WTC11 (cell line): ENCODE measurements around the gene NTRK3. TPM values are rescaled to one million over a fixed set of nuclear protein-coding genes. Genes with fewer than 3 reads are reported as not detected.
A peak's percentile ranks its signal among the peaks of the same experiment; 100 is the strongest.

Experiments
- ATAC-seq: fragments of 200-7000 bp; cut with Tn5 transposase; 2 replicates; pipeline ENCODE4 v1.10.0; 2021; ENCODE audit warnings: mild to moderate bottlenecking, moderate library complexity
- CTCF ChIA-PET: fragments of 300-600 bp; sonication (Branson Sonifier 250); formaldehyde crosslinking; loops from one replicate; lab custom pipeline; 2021; ENCODE audit warnings: antibody characterized with exemption; lab: Charles Lee
- POLR2A ChIA-PET: fragments of 350-600 bp; sonication (Branson Sonifier 250); formaldehyde crosslinking; loops from one replicate; lab custom pipeline; 2021; ENCODE audit warnings: antibody characterized with exemption; lab: Charles Lee
- DNase-seq: peaks from one replicate; pipeline ENCODE4 v3.0.0; 2021; ENCODE audit warnings: low spot score
- H3K27ac Mint-ChIP-seq: 2 replicates; pipeline ENCODE4 v1.8.0; 2021; ENCODE audit warnings: mixed read lengths
- H3K27me3 Mint-ChIP-seq: 2 replicates; pipeline ENCODE4 v1.8.0; 2021; ENCODE audit warnings: low read depth, mild to moderate bottlenecking, moderate library complexity, mixed read lengths
- H3K36me3 Mint-ChIP-seq: 2 replicates; pipeline ENCODE4 v1.8.0; 2021; ENCODE audit warnings: mixed read lengths
- H3K4me1 Mint-ChIP-seq: 2 replicates; pipeline ENCODE4 v1.8.0; 2022; ENCODE audit warnings: mixed read lengths
- H3K4me3 Mint-ChIP-seq: 2 replicates; pipeline ENCODE4 v1.8.0; 2021; ENCODE audit warnings: mild to moderate bottlenecking, moderate library complexity, mixed read lengths
- H3K9me3 Mint-ChIP-seq: 2 replicates; pipeline ENCODE4 v1.8.0; 2021; ENCODE audit warnings: mixed read lengths
- AFF4 ChIP-seq: sonication (generic); formaldehyde crosslinking; IDR thresholded peaks from 2 replicates; pipeline ENCODE4 v1.8.1; 2023; ENCODE audit warnings: mild to moderate bottlenecking, missing genetic modification reagents, borderline replicate concordance
- CREM ChIP-seq: sonication (generic); formaldehyde crosslinking; IDR thresholded peaks from 2 replicates; pipeline ENCODE4 v1.8.1; 2022; ENCODE audit warnings: mild to moderate bottlenecking, missing genetic modification reagents, moderate library complexity
- ELF4 ChIP-seq: sonication (generic); formaldehyde crosslinking; IDR thresholded peaks from 2 replicates; pipeline ENCODE4 v1.8.1; 2022; ENCODE audit warnings: low read depth, mild to moderate bottlenecking, moderate library complexity, missing genetic modification reagents
- FOXJ3 ChIP-seq: sonication (generic); formaldehyde crosslinking; IDR thresholded peaks from 2 replicates; pipeline ENCODE4 v1.9.0; 2021; ENCODE audit warnings: missing genetic modification reagents, mild to moderate bottlenecking, borderline replicate concordance
- GRHL2 ChIP-seq: fragments of 250-450 bp; sonication (Bioruptor Pico); IDR thresholded peaks from 2 replicates; pipeline ENCODE4 v1.8.0; 2022; ENCODE audit warnings: mild to moderate bottlenecking, moderate library complexity; ENCODE audit not compliant: insufficient replicate concordance, severe bottlenecking
- HMGA2 ChIP-seq: fragments of 250-450 bp; sonication (Bioruptor Pico); IDR thresholded peaks from 2 replicates; pipeline ENCODE4 v1.4.0; 2021; ENCODE audit warnings: mild to moderate bottlenecking, moderate library complexity
- IRF1 ChIP-seq: sonication (generic); formaldehyde crosslinking; IDR thresholded peaks from 2 replicates; pipeline ENCODE4 v1.8.0; 2023; ENCODE audit warnings: missing genetic modification reagents
- JAZF1 ChIP-seq: fragments of 250-450 bp; sonication (Bioruptor Pico); IDR thresholded peaks from 2 replicates; pipeline ENCODE4 v1.9.0; 2021; ENCODE audit warnings: moderate library complexity, mild to moderate bottlenecking, inconsistent platforms
- MAX ChIP-seq: sonication (generic); formaldehyde crosslinking; IDR thresholded peaks from 2 replicates; pipeline ENCODE4 v1.8.0; 2022; ENCODE audit warnings: mild to moderate bottlenecking, missing genetic modification reagents
- MXD4 ChIP-seq: fragments of 250-450 bp; sonication (Bioruptor Pico); IDR thresholded peaks from 2 replicates; pipeline ENCODE4 v1.8.0; 2021; ENCODE audit warnings: mild to moderate bottlenecking, moderate library complexity, borderline replicate concordance
- NFYB ChIP-seq: sonication (generic); formaldehyde crosslinking; conservative IDR thresholded peaks from 2 replicates; pipeline ENCODE4 v1.8.0; 2022; ENCODE audit warnings: low read depth, missing genetic modification reagents
- OVOL2 ChIP-seq: fragments of 250-450 bp; sonication (Bioruptor Pico); IDR thresholded peaks from 2 replicates; pipeline ENCODE4 v1.9.0; 2021; ENCODE audit warnings: mild to moderate bottlenecking, borderline replicate concordance
- PRRX2 ChIP-seq: fragments of 250-450 bp; sonication (Bioruptor Pico); IDR thresholded peaks from 2 replicates; pipeline ENCODE4 v1.8.0; 2021; ENCODE audit warnings: mild to moderate bottlenecking
- SMAD4 ChIP-seq: sonication (generic); formaldehyde crosslinking; IDR thresholded peaks from 2 replicates; pipeline ENCODE4 v1.8.0; 2022; ENCODE audit warnings: mild to moderate bottlenecking, missing genetic modification reagents
- ZBTB43 ChIP-seq: sonication (generic); formaldehyde crosslinking; IDR thresholded peaks from 2 replicates; pipeline ENCODE4 v1.8.1; 2023; ENCODE audit warnings: mild to moderate bottlenecking, missing genetic modification reagents
- ZNF317 ChIP-seq: sonication (generic); formaldehyde crosslinking; IDR thresholded peaks from 2 replicates; pipeline ENCODE4 v1.8.1; 2023; ENCODE audit warnings: low read depth, mild to moderate bottlenecking, moderate library complexity, missing genetic modification reagents, borderline replicate concordance
- total RNA-seq: library from RNA; stranded (reverse); gene quantifications from 3 replicates; pipeline ENCODE4 v1.2.3, GENCODE V29; 2021
- TF ChIP-seq, protein P1 (sequence below): sonication (generic); formaldehyde crosslinking; conservative IDR thresholded peaks from 2 replicates; pipeline ENCODE4 v1.8.1; 2022; ENCODE audit warnings: mild to moderate bottlenecking, missing genetic modification reagents
- TF ChIP-seq, protein P2 (sequence below): fragments of 250-450 bp; sonication (Bioruptor Pico); IDR thresholded peaks from 2 replicates; pipeline ENCODE4 v2.1.2; 2022; ENCODE audit warnings: mild to moderate bottlenecking, moderate library complexity
- TF ChIP-seq, protein P3 (sequence below): fragments of 250-450 bp; sonication (Bioruptor Pico); IDR thresholded peaks from 2 replicates; pipeline ENCODE4 v1.9.0; 2021; ENCODE audit warnings: mild to moderate bottlenecking, borderline replicate concordance

NTRK3 gene
- total RNA-seq, 1 experiment from 2014 or later = 12.3 TPM

DNA sequence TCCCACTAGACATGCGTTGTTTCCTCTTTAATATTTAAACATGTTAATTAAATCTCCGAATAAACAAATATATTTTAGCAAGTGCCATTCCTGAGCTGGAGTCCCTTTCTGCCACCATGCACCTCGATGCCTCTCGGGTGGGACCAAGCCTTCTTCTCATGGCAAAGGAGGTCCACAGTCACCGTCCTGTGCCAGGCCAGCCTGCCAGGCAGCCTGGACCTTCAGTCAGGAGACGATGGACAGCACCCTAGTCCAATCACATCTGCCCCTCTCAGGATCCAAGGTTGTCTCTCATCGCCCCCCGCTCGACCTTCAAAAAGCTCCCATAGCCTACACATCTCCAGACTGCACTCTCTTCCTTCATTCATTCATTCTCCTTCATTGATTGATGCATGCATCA is 22.6 kb downstream of the NTRK3 start:
- Mint-ChIP-seq H3K4me1 (peaks cover 26% of the 10 kb centered on the region), H3K27ac (no peak overlapping the region), H3K36me3 (peaks cover 20% of the 10 kb centered on the region), H3K27me3 (no peaks in the 10 kb centered on the region), H3K9me3 (peaks cover 27% of the 10 kb centered on the region), H3K4me3 (no peak overlapping the region)
- POLR2A ChIA-PET = no interaction called here
- ATAC-seq = no peak
- CTCF ChIA-PET = interaction anchor here (1.5 to 1.6 kb wide), 2 partner anchors 13 to 41 kb away, joined by 4 to 5 read pairs; no protein-coding TSS in a partner anchor
- no peak for DNase-seq
- TF ChIP-seq ZBTB43 (CRISPR knock-in tag) (no peak), MAX (CRISPR knock-in tag) (no peak), GRHL2 (CRISPR knock-in tag) (no peak), CREM (no peak), AFF4 (CRISPR knock-in tag) (no peak), JAZF1 (no peak)

DNA sequence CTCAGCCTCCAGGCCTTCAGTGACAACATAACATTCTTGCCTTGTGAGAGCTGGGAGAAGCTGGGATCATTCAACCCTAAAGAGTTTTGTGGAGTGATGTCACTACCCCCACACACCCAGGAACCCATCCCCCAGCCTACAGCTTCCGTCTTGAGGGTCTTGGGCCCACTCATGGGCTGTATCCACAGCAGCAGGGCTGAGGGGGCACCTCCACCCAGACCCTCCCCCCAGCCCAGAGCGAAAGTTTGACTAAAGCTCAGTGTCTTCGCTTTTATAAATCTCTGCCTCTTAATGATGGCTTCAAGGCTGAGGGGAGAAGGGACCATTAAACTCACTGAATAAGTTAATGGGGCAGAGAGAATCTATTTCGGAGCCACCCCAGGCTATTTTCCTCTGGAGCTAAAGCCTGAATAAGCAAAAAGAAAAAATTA is 23.8 kb downstream of the NTRK3 start:
- no peak overlapping the region for H3K27ac Mint-ChIP-seq
- DNase-seq = no peak
- peaks cover 14% of the 10 kb centered on the region for H3K36me3 Mint-ChIP-seq
- H3K4me1 Mint-ChIP-seq = peaks cover 26% of the 10 kb centered on the region
- peaks cover 21% of the 10 kb centered on the region for H3K9me3 Mint-ChIP-seq
- no peak overlapping the region for H3K4me3 Mint-ChIP-seq
- TF ChIP-seq, protein P1, sequence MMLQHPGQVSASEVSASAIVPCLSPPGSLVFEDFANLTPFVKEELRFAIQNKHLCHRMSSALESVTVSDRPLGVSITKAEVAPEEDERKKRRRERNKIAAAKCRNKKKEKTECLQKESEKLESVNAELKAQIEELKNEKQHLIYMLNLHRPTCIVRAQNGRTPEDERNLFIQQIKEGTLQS (CRISPR knock-in tag) = no peak
- TF ChIP-seq PRRX2 (CRISPR knock-in tag) (no peak), IRF1 (CRISPR knock-in tag) (no peak), ELF4 (no peak), SMAD4 (CRISPR knock-in tag) (no peak), ZNF317 (no peak), MXD4 (CRISPR knock-in tag) (no peak), OVOL2 (no peak), MAX (CRISPR knock-in tag) (no peak), NFYB (CRISPR knock-in tag) (no peak), FOXJ3 (no peak), HMGA2 (CRISPR knock-in tag) (no peak)
- TF ChIP-seq, protein P2, sequence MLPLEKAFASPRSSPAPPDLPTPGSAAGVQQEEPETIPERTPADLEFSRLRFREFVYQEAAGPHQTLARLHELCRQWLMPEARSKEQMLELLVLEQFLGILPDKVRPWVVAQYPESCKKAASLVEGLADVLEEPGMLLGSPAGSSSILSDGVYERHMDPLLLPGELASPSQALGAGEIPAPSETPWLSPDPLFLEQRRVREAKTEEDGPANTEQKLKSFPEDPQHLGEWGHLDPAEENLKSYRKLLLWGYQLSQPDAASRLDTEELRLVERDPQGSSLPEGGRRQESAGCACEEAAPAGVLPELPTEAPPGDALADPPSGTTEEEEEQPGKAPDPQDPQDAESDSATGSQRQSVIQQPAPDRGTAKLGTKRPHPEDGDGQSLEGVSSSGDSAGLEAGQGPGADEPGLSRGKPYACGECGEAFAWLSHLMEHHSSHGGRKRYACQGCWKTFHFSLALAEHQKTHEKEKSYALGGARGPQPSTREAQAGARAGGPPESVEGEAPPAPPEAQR (CRISPR knock-in tag) = no peak
- TF ChIP-seq, protein P3, sequence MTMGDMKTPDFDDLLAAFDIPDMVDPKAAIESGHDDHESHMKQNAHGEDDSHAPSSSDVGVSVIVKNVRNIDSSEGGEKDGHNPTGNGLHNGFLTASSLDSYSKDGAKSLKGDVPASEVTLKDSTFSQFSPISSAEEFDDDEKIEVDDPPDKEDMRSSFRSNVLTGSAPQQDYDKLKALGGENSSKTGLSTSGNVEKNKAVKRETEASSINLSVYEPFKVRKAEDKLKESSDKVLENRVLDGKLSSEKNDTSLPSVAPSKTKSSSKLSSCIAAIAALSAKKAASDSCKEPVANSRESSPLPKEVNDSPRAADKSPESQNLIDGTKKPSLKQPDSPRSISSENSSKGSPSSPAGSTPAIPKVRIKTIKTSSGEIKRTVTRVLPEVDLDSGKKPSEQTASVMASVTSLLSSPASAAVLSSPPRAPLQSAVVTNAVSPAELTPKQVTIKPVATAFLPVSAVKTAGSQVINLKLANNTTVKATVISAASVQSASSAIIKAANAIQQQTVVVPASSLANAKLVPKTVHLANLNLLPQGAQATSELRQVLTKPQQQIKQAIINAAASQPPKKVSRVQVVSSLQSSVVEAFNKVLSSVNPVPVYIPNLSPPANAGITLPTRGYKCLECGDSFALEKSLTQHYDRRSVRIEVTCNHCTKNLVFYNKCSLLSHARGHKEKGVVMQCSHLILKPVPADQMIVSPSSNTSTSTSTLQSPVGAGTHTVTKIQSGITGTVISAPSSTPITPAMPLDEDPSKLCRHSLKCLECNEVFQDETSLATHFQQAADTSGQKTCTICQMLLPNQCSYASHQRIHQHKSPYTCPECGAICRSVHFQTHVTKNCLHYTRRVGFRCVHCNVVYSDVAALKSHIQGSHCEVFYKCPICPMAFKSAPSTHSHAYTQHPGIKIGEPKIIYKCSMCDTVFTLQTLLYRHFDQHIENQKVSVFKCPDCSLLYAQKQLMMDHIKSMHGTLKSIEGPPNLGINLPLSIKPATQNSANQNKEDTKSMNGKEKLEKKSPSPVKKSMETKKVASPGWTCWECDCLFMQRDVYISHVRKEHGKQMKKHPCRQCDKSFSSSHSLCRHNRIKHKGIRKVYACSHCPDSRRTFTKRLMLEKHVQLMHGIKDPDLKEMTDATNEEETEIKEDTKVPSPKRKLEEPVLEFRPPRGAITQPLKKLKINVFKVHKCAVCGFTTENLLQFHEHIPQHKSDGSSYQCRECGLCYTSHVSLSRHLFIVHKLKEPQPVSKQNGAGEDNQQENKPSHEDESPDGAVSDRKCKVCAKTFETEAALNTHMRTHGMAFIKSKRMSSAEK (CRISPR knock-in tag) = no peak
- ATAC-seq = peak; percentile 26; the same call in 1 of the 2 replicates
- ChIA-PET POLR2A (interaction anchor here (0.6 kb wide), 1 partner anchor 15 kb away, joined by 3 read pairs; no protein-coding TSS in a partner anchor), CTCF (no interaction called here)
- H3K27me3 Mint-ChIP-seq = no peaks in the 10 kb centered on the region
